Muscle of arm (tissue), 14 donors: ENCODE data around the gene OR10A2. TPM values are rescaled to one million over a fixed set of nuclear protein-coding genes. Genes with fewer than 3 reads are reported as not detected.
"Not testable (repeated sequence)": the region's sequence is repeated elsewhere in the genome, so short reads cannot be mapped to it uniquely, and the experiment has no call there.

ENCODE experiments used
- DNase-seq: peaks from one replicate; pipeline ENCODE4 v3.0.0-alpha.2; 2013
- long read RNA-seq, 11 donors: transcript quantifications; one replicate each; lab custom pipeline, GENCODE V29; 2026
- polyA plus RNA-seq, 12 donors: library from polyadenylated mRNA; unstranded; fragments of 120-200 nt; gene quantifications; one replicate each; pipeline ENCODE4 v1.2.1, GENCODE V29; 2013; ENCODE audit not compliant: insufficient read length in 12 of 12

OR10A2 gene, protein sequence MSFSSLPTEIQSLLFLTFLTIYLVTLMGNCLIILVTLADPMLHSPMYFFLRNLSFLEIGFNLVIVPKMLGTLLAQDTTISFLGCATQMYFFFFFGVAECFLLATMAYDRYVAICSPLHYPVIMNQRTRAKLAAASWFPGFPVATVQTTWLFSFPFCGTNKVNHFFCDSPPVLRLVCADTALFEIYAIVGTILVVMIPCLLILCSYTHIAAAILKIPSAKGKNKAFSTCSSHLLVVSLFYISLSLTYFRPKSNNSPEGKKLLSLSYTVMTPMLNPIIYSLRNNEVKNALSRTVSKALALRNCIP
- polyA plus RNA-seq: under 1 TPM in 1 of 12 donors, not detected in 11; 0.06 TPM
- long read RNA-seq, donor 1: 0 reads
- long read RNA-seq, donor 2: 0 reads
- long read RNA-seq, donor 3: 0 reads
- long read RNA-seq, donor 4: 0 reads
- long read RNA-seq, donor 5: 0 reads
- long read RNA-seq, donor 6, partial matches to known transcripts: 0 of 1 reads
- long read RNA-seq, donor 6, other reads (novel, unspliced or antisense): 0 of 1 reads
- long read RNA-seq, donor 7: 0 reads
- long read RNA-seq, donor 8: 0 reads
- long read RNA-seq, donor 9: 0 reads
- long read RNA-seq, donor 10: 0 reads
- long read RNA-seq, donor 11: 0 reads

DNA sequence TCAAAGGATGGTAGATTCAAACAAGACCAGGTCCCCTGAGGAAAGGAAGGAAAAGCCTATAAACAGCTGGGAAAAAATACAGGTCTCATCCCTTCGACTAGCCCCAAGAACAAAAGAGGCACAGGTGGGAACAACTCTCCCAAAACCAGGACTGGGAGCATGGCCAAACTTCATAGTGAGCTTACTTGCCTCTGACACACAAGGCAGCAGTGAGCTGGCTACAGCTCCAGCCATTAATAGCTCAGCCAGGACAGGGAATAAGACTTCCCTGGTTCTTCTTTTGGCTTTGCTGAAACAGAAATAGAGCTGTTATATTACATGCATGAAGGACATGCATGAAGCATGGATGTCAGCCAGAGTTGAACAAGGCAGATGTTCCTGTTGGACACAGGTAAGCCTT, at the start of gene OR10A2:
Gene OR10A2 (plus strand): TSS at position 97 of the 400 bp plus-strand sequence. CDS start 6,698 bp downstream, outside the sequence.
- peak; percentile 3 for DNase-seq

DNA sequence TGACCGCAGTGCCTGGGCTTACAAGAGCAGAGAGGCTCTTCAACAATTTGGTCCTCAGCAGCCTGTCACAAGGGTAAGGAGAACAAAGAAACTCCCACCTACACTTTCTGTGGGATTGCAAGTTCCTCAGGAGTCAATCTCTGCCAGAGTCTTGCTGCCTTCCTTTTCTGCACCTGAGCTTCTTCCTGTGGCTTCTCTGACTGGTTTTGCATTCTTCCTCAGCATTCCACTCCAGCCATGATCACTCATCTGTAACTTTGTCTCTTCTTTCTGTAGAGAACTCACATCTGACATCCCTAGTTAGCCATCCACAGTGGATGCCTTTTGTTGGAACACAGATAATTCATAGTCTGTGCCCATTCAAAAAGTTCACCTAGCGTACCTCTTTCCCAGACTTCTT, 49.2 kb upstream of the OR10A2 start:
- no peak for DNase-seq

DNA sequence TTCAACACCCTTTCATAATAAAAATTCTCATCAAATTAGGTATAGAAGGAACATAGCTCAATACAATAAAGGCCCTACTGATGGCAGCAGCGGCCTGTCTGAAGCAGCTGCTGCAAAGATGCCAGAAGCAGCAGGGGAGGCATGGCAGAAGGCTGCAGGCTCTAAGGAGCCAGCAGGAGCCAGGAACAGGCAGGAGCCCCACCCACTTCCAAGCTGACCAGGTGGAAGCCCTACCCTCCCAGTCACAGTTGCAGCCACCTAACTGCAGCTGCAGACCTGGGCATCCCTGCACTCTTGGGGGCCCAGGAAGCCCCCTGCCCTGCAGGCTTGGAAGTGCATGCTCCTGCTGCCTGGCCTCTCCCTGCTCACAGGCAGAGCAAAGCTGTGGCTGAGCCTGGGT, 45.2 kb upstream of the OR10A2 start:
- DNase-seq: no peak

DNA sequence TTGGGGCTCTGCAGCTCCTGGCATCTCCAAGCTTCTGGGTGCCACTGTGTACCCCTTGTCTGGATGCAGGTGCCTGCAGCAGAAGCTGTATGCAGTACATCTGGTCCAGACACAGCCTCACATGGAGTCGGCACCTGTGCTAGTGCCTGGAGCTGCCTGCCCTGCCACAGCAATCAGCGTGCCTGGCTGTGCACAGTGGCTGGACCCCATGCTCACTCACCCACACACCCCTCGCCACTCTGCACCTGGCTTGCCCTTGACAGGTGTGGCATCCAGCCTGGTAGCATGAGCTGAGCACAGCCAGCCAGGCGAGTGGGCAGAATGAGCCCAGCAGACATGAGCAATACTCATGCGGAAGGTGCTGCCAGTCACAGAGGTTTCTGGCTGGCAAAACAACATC, 43.9 kb upstream of the OR10A2 start:
- DNase-seq: no peak

DNA sequence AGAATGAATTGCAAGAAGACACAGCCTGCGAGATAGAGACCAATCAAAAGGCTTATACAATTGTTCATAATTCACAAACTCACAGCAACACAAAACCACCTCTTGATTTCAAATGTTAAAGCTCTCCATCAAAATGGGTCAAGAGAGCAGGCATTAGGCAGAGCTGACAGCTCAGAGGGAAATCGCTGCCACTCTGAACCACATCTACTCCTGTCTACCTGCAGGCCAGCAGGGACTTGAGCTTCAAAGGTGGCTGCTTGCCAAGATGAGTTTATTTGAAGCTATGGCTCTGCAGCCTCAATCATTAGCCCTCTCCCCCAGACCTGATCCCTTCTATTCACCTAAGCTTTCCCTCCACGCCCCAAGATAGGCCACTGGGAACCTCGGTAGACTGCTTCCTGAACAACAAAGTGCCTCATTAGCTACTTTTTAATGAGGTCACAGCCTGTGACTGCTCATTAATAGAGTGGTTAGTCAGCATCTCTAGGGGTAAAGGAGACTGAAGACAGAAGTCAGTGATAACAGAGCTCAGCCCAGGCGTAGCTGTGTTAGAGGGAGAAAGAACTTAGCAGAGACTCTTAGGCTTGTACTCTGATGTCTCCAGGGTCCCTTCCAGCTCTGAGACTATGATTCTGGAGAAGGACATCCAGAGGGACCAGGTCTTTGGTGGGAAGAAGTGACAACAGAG, 38.6 kb upstream of the OR10A2 start:
- no peak for DNase-seq

DNA sequence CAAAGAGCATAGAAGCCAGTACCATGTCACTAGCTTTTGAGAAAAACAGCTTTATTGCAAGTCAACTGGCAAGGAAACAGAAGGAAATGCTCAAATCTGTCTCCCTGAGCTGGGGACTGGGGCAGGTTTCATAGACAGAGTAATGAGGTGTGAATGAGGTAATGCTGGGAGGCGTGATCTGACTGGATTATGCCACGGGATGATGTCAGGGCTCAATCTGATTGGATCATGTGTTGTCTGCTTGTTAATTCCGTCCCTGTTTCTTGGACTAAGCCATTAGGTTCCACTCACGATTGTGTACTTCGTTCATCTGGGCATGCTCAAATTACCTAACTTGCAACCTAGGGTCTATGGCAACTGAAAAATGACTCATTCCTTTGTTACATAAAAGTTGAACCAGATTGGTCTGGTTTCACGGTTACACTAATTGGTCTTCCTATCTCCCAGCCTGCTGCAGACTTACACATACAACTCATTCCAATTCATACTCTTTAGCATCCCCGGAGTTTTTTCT, 37.6 kb upstream of the OR10A2 start:
- peak; percentile 38 for DNase-seq

DNA sequence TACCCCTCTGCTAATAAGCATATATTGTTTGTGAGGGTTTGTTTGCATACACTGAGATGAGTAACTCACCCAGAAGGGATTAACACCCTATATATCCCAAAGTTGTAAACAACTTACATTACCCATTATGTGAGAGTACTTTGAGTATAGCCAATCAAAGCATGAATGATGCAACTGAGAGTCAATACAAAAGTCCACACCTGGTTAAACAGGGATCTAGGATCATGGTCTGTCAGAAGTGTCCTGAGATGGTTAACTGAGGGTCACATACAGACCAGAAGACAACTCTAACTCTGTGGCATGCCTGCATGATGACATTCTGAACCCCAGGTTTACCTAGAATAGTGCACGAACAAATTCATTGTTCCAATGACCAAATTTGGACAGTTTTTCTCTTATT, 34.8 kb upstream of the OR10A2 start:
- DNase-seq: no peak

DNA sequence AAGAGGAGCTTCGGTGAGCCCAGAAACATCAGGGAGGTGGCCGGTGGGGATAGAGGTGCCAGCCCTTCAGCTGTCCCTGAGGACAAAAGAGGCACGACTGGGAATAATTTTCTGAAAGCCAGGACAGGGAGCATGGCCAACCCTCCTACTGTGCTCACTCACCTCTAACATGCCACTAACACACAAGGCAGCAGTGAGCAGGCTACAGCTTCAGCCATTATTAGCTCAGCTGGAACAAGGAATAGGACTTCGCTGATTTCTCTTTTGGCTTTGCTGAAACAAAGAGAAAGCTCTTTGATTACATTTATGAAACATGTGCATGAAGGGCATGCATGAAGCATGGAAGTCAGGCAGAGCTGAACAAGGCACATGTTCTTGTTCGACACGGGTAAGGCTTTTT, 29.5 kb upstream of the OR10A2 start:
- DNase-seq: no peak

DNA sequence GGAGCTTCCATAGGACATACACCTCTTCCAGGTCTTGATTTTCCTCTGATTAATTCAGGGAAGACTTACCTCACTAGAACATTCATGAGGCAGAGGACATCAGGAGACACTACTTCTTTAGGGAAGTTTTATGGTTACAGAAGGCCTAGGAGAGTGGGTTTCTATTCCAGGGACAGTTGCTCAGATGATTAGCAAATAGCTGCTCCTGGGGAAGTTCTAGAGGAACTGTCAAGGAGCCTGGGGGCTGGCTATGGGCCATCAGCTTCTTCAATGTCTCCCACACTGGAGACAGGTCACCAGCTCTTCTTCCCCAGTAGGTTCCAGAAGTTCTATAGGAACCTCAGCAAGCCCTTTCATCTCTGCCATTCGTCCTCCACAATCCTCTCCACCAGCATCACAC, 28.8 kb upstream of the OR10A2 start:
- no peak for DNase-seq

DNA sequence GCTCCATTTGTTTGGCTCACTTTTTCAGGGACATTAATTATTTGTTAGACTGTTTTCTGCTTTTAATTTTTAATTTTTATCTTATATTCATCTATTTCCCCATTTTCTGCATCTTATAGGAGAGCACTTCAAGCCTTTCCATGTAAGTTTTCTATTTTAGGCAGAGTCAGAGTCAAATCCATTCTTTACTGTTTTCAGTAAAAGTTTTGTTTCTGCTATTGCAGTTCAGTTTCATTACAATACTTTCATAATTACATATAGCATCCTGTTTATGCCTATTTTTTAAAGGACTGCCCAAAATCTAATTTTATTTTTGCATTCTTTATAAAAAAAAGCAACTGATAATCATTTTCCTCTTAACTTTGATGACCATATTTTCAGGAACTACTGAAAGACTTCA, 21.2 kb upstream of the OR10A2 start:
- no peak for DNase-seq

DNA sequence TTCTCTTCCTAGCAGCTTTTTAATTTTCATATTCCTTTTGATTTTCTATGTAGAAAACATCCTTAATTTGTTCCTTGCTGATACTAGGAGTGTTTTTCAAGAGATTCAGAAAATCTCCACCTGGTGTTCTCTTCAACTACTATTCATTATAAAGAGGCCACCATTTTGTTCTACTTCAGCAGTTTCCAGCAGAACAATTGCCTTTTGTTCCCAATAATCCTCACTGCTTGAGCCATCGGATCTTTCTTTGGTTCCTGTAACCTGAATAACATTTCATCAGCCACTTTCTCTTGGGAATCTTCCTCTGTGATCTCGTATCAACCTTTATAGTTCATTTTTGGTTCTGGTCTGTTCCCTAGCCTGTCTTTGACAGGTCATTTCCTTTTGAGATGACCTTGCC, 19.2 kb upstream of the OR10A2 start:
- no peak for DNase-seq

DNA sequence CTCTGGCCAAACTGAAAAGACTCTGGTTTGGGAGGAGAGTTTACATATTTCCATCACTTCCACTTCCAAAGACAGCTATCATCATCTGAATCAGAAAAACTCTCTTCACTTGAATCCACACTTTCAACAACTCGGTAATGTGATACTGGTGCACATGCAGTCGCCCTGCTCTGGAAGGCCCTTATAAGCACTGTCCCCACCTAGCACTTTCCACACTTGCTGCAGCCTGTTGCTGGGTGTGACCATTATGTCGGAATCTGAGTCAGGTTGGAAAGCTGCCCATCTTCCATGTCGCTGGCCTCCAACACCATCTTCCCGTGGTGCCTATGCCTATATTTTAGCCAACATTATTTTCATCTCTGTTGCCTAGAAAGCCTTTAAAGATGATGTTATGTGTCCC, 18.5 kb upstream of the OR10A2 start:
- DNase-seq: no peak

DNA sequence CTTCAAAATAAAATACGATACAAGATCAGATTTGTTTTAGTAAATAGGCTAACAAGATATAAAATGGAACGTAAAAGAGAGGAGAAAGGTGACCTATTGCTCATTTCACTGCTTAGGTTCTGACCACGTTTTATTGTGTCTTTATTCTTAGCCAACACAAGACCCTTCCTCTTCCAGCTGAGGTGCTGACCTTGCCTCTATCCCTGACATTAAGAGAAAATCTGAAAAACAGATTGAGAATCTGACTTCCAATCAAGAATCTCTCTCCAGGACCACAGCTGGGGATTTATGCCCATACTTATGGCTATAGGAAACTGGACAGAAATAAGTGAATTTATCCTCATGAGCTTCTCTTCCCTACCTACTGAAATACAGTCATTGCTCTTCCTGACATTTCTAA, 17.5 kb upstream of the OR10A2 start, which contains the start of gene OR10A5:
Gene OR10A5 (plus strand): TSS at position 301 of the 400 bp plus-strand sequence. CDS start 0 bp downstream, at position 301.
- DNase-seq: no peak

DNA sequence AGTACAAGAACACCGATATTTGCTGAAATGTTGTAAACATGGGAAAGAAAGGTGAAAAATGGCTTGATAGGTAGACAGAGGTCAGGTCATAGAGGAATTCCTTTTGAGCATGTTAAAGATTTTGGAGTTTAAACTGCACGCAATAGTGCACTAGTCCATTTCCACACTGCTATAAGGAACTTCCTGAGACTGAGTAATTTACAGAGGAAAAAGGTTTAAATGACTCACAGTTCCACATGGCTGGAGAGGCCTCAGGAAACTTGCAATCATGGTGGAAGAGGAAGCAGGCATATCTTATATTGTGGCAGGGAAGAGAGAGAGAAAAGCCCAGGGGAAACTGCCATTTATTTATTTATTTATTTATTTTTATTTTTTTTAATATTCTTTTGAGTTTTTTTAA, 12.3 kb upstream of the OR10A2 start:
- no peak for DNase-seq

DNA sequence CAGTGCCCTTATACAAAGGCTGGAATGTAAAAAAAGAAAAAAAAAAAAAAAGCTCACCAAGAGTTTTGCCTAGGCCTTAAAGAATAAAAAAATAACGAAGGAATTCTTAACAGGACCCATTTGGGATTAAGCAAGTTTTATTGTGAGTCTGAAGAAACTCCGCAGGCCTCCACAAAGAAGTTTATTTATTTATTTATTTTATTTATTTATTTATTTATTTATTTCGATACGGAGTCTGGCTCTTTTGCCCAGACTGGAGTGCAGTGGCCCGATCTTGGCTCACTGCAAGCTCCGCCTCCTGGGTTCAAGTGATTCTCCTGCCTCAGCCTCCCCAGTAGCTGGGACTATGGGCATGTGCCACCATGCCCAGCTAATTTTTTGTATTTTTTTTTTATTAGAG, 8.1 kb upstream of the OR10A2 start:
- DNase-seq: not testable (repeated sequence)

DNA sequence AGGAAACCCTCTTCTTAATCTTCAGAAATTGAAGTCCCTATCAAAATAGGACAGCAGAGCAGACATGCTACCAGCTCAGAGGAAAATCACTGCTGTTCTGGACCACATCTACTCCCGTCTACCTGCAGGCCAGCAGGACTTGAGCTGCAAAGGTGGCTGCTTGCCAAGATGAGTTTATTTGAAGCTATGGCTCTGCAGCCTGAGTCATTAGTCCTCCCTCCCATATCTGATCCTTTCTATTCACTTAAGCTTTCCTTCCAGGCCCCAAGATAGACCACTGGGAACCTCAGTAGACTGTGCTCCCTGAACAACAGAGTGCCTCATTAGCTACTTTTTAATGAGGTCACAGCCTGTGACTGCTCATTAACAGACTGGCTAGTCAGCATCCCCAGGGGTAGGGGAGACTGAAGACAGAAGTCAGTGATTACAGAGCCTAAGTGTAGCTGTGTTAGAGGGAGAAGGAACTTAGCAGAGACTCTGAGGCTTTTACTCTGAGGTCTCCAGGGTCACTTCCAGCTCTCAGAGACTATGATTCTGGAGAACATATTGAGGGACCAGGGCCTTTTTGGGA, 6.8 kb upstream of the OR10A2 start:
- no peak for DNase-seq

DNA sequence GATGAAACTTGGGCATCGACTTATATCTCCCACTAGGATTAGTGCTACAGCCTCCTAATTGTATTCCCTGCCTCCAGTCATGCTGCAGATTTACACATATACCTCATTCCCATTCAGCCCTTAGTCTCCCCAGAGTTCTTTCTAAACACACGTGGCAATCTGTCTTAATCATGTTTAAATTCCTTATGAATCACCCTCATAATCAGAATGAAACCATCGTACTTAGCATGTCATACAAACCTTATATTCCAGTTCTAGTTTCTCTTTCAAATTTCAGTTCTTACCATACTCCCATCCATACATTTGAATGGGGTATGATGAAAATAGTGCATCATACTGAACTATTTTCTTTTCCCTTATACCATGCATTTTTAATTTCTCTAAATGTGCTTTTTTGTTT, 6.0 kb upstream of the OR10A2 start:
- DNase-seq: no peak

DNA sequence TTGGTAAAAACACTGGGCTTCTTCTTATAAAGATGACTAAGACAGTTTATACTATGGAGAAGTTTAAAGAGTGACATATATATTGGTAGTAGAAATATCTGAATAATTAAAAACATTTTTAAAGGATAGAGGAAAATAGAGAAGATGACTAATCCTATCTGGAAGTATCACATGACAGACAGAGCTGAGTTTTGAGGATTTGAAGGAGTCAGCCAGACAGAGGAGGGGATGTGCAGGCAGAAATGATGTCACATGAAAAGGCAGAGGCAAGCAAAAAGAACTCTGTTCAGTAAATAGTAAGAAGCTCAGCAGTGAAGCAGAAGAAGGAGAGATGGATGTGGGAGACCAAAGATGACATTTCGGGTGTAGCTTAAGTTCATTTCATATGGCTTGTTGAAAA, 1.6 kb downstream of the OR10A2 start:
- no peak for DNase-seq

DNA sequence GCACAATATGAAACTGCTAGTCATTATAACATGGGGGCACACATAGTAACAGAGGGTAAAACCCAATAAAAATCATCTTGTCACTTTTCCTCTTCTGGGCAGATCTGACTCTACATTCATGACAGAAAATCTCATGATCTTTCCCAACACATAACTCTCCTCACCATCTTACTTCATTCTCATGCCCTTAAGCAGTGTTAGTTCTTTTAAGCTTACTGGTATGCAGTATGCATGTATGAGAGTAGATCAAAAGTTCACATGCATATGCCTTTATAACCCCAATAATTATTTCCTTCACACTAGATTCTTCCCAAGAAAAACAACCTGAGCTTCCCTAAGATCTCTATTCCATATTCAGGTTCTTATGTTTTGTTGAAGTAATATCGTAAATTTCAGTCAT, 8.4 kb downstream of the OR10A2 start:
- no peak for DNase-seq

DNA sequence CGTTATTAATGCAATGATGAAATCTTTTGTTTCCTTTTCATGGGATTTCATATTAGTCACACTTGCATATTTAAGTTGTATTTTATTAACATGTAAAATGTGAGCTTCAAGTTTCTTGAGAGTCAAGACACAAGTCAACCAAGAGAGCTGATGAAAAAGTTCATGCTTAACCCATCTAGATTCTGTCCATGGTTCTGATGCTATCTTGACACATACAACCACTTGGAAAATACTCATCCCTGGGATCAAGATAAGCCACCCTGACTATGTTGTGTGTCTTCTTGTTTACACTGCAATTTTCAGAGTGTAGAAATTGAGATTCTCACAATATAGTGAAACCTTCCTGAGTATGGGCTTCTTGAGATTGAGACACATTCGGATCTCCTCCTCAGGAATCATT, 12.9 kb downstream of the OR10A2 start:
- DNase-seq: no peak

DNA sequence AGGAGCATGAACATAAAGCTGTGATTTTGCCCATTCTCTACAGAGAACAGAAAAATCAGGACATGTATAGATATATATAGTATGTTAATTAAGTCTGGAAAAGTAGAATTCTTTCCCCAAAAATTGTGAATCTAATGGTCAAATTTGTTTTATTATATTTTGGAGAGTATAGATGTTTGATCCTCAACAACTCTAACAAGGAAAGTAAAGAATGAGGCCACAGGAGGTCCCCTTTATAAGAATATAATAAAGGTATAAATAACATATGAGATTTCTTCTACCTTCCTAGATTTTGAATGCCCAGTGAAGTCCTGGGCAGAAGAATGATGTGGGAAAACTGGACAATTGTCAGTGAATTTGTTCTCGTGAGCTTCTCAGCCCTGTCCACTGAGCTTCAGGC, 13.5 kb downstream of the OR10A2 start, which contains the start of gene OR10A4:
Gene OR10A4 (plus strand): TSS at position 301 of the 400 bp plus-strand sequence. CDS start 23 bp downstream, at position 324.
- DNase-seq: no peak

DNA sequence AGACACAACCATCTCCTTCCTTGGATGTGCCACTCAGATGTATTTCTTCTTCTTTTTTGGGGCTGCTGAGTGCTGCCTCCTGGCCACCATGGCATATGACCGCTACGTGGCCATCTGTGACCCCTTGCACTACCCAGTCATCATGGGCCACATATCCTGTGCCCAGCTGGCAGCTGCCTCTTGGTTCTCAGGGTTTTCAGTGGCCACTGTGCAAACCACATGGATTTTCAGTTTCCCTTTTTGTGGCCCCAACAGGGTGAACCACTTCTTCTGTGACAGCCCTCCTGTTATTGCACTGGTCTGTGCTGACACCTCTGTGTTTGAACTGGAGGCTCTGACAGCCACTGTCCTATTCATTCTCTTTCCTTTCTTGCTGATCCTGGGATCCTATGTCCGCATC, 14.1 kb downstream of the OR10A2 start:
- DNase-seq: no peak
